Mesenchymal stem cell (in vitro differentiated cells and primary cell): ENCODE data around the gene AFF1.

Source experiments
- DNase-seq: peaks from one replicate; pipeline ENCODE4 v3.0.0-alpha.2; 2013
- H2AFZ ChIP-seq: one replicate; pipeline ENCODE4 v1.6.1; 2013; ENCODE audit warnings: low read depth, mild to moderate bottlenecking, control low read depth, inconsistent platforms, low read length, moderate library complexity
- H2AK5ac ChIP-seq: 2 replicates; pipeline ENCODE4 v1.6.1; 2013; ENCODE audit warnings: low read length, moderate library complexity, mild to moderate bottlenecking, inconsistent platforms; ENCODE audit not compliant: severe bottlenecking
- H2BK120ac ChIP-seq: one replicate; pipeline ENCODE4 v1.6.1; 2013; ENCODE audit warnings: low read depth, mild to moderate bottlenecking, inconsistent platforms, low read length, moderate library complexity
- H2BK12ac ChIP-seq, 2 experiments: one replicate each; pipeline ENCODE4 v1.6.1; 2013; ENCODE audit warnings: inconsistent platforms in 2 of 2, low read length in 2 of 2, mild to moderate bottlenecking in 2 of 2, moderate library complexity in 2 of 2, control low read depth in 1 of 2
- H2BK15ac ChIP-seq: one replicate; pipeline ENCODE4 v1.6.1; 2013; ENCODE audit warnings: mild to moderate bottlenecking, low read depth, inconsistent platforms; ENCODE audit not compliant: poor library complexity, severe bottlenecking
- H2BK5ac ChIP-seq: 2 replicates; pipeline ENCODE4 v1.6.1; 2013; ENCODE audit warnings: low read depth, mild to moderate bottlenecking, low read length, control low read depth, inconsistent platforms; ENCODE audit not compliant: poor library complexity, severe bottlenecking
- H3K14ac ChIP-seq, 2 experiments: one replicate each; pipeline ENCODE4 v1.6.1; 2013; ENCODE audit warnings: inconsistent platforms in 2 of 2, low read length in 2 of 2, control low read depth in 1 of 2, mild to moderate bottlenecking in 1 of 2, moderate library complexity in 1 of 2
- H3K18ac ChIP-seq, 2 experiments: one replicate each; pipeline ENCODE4 v1.6.1; 2013; ENCODE audit warnings: inconsistent platforms in 2 of 2, low read length in 2 of 2, control low read depth in 1 of 2, low read depth in 1 of 2, mild to moderate bottlenecking in 1 of 2
- H3K23ac ChIP-seq, 2 experiments: one replicate each; pipeline ENCODE4 v1.6.1; 2013; ENCODE audit warnings: inconsistent platforms in 2 of 2, low read length in 2 of 2, mild to moderate bottlenecking in 2 of 2, moderate library complexity in 2 of 2, control low read depth in 1 of 2
- H3K27ac ChIP-seq: 2 replicates; pipeline ENCODE4 v1.5.1; 2013; ENCODE audit warnings: mild to moderate bottlenecking, moderate library complexity, low read length, control low read depth, inconsistent platforms; ENCODE audit not compliant: poor library complexity, severe bottlenecking
- H3K27me3 ChIP-seq, 2 experiments: 2 replicates each; pipeline versions ENCODE4 v1.6.1 to v1.7.0; 2013; ENCODE audit warnings: low read length in 2 of 2, mild to moderate bottlenecking in 2 of 2, moderate library complexity in 2 of 2, control low read depth in 1 of 2, inconsistent platforms in 1 of 2; ENCODE audit not compliant: control insufficient read depth in 1 of 2, insufficient read depth in 1 of 2
- H3K36me3 ChIP-seq, 2 experiments: 2 replicates each; pipeline versions ENCODE4 v1.6.1 to v1.7.0; 2013; ENCODE audit warnings: low read length in 2 of 2, control low read depth in 1 of 2, inconsistent platforms in 1 of 2, low read depth in 1 of 2, mild to moderate bottlenecking in 1 of 2; ENCODE audit not compliant: insufficient read depth in 2 of 2, control insufficient read depth in 1 of 2
- H3K4ac ChIP-seq, 2 experiments: one replicate each; pipeline ENCODE4 v1.6.1; 2013; ENCODE audit warnings: inconsistent platforms in 2 of 2, low read length in 2 of 2, mild to moderate bottlenecking in 2 of 2, moderate library complexity in 2 of 2, control low read depth in 1 of 2, low read depth in 1 of 2
- H3K4me1 ChIP-seq: 2 replicates; pipeline ENCODE4 v1.6.1; 2013; ENCODE audit warnings: low read depth, low read length, control low read depth; ENCODE audit not compliant: control insufficient read depth, insufficient read depth
- H3K4me2 ChIP-seq: 2 replicates; pipeline ENCODE4 v1.6.1; 2013; ENCODE audit warnings: low read length, mild to moderate bottlenecking, inconsistent platforms; ENCODE audit not compliant: poor library complexity, severe bottlenecking
- H3K4me3 ChIP-seq, 2 experiments: 2 replicates each; pipeline versions ENCODE4 v1.5.1 to v1.7.0; 2013; ENCODE audit warnings: low read length in 2 of 2, mild to moderate bottlenecking in 2 of 2, control low read depth in 1 of 2, low read depth in 1 of 2; ENCODE audit not compliant: insufficient read depth in 1 of 2
- H3K79me1 ChIP-seq: replicated peaks from 2 replicates; pipeline ENCODE4 v1.6.1; 2013; ENCODE audit warnings: mild to moderate bottlenecking, control low read depth, low read length, inconsistent platforms; ENCODE audit not compliant: poor library complexity, severe bottlenecking
- H3K9ac ChIP-seq: 2 replicates; pipeline ENCODE4 v1.7.0; 2013; ENCODE audit warnings: mild to moderate bottlenecking, low read length, moderate library complexity
- H3K9me3 ChIP-seq: 2 replicates; pipeline ENCODE4 v1.7.0; 2013; ENCODE audit warnings: mild to moderate bottlenecking, low read length; ENCODE audit not compliant: control insufficient read depth
- H4K8ac ChIP-seq: one replicate; pipeline ENCODE4 v1.6.1; 2013; ENCODE audit warnings: inconsistent platforms, mild to moderate bottlenecking, low read length, moderate library complexity
- H4K91ac ChIP-seq: one replicate; pipeline ENCODE4 v1.6.1; 2013; ENCODE audit warnings: mild to moderate bottlenecking, low read length, inconsistent platforms
- WGBS: methylation state at CpG from one replicate; pipeline ENCODE4 v1.1.7; 2013; ENCODE audit warnings: mixed read lengths; 5-methylcytosine and 5-hydroxymethylcytosine counted together

AFF1 gene

GRCh38 chr4:87120411-87121162, 185.8 kb downstream of the AFF1 start:
- Histone ChIP-seq H3K4me1 (peaks cover 33% of the 10 kb centered on the region), H3K27ac (peak overlapping the region; percentile 97), H4K8ac (no peak overlapping the region), H3K9ac (peak overlapping the region; percentile 1), H3K27me3 (no peaks in the 10 kb centered on the region), H2BK15ac (no peak overlapping the region), H2BK5ac (peak overlapping the region; percentile 31), H3K4ac (peak overlapping the region in 1 of 2 experiments; percentile 9), H3K79me1 (peaks cover 6% of the 10 kb centered on the region), H2BK12ac (peak overlapping the region in 1 of 2 experiments; percentile 38), H3K36me3 (peaks cover 5 to 42% of the 10 kb centered on the region in 2 experiments), H3K23ac (no peak overlapping the region), H3K14ac (no peak overlapping the region), H4K91ac (no peak overlapping the region), H2AFZ (no peak overlapping the region), H3K18ac (peak overlapping the region in 1 of 2 experiments; percentile 28), H2BK120ac (no peak overlapping the region), H3K4me3 (peak overlapping the region in 1 of 2 experiments; percentile 2), H3K9me3 (no peaks in the 10 kb centered on the region), H3K4me2 (no peak overlapping the region), H2AK5ac (peak overlapping the region; percentile 42)
- 84% methylated on average over 18 of the region's 18 CpGs for WGBS
- peak; percentile 28 for DNase-seq

GRCh38 chr4:87121341-87122065, 186.7 kb downstream of the AFF1 start:
- H2BK5ac ChIP-seq: no peak overlapping the region
- no peak overlapping the region for H3K4me2 ChIP-seq
- H3K36me3 ChIP-seq: peaks cover 10 to 42% of the 10 kb centered on the region in 2 experiments
- H3K79me1 ChIP-seq: peaks cover 9% of the 10 kb centered on the region
- H3K23ac ChIP-seq: no peak overlapping the region
- no peak overlapping the region for H2BK120ac ChIP-seq
- H3K4me3 ChIP-seq: no peak overlapping the region
- H2BK12ac ChIP-seq: no peak overlapping the region
- peak overlapping the region; percentile 33 for H2AK5ac ChIP-seq
- no peak overlapping the region for H3K4ac ChIP-seq
- no peak overlapping the region for H3K9ac ChIP-seq
- H3K18ac ChIP-seq: no peak overlapping the region
- H3K27me3 ChIP-seq: no peaks in the 10 kb centered on the region
- no peak overlapping the region for H3K14ac ChIP-seq
- no peak overlapping the region for H4K91ac ChIP-seq
- H2AFZ ChIP-seq: no peak overlapping the region
- H3K4me1 ChIP-seq: peaks cover 33% of the 10 kb centered on the region
- no peak overlapping the region for H4K8ac ChIP-seq
- no peak for DNase-seq
- H2BK15ac ChIP-seq: no peak overlapping the region
- no peaks in the 10 kb centered on the region for H3K9me3 ChIP-seq
- WGBS: 95% methylated on average over 3 of the region's 4 CpGs
- peak overlapping the region; percentile 97 for H3K27ac ChIP-seq

- no peak overlapping the region for H3K23ac ChIP-seq
- no peak overlapping the region for H3K4me3 ChIP-seq
- no peak overlapping the region for H3K9ac ChIP-seq
- H2BK15ac ChIP-seq: no peak overlapping the region
- no peak overlapping the region for H2BK12ac ChIP-seq
- peak; percentile 18 for DNase-seq
- peak overlapping the region; percentile 57 for H2AK5ac ChIP-seq
- H3K79me1 ChIP-seq: peaks cover 9% of the 10 kb centered on the region
- H3K4me2 ChIP-seq: no peak overlapping the region
- H3K27me3 ChIP-seq: no peaks in the 10 kb centered on the region
- no peak overlapping the region for H4K8ac ChIP-seq
- H3K4me1 ChIP-seq: peaks cover 26% of the 10 kb centered on the region
- no peak overlapping the region for H2BK5ac ChIP-seq
- no peak overlapping the region for H3K14ac ChIP-seq
- no peak overlapping the region for H4K91ac ChIP-seq
- peaks cover 10 to 41% of the 10 kb centered on the region in 2 experiments for H3K36me3 ChIP-seq
- H3K9me3 ChIP-seq: no peaks in the 10 kb centered on the region
- 100% methylated on average over 3 of the region's 4 CpGs for WGBS
- H3K4ac ChIP-seq: no peak overlapping the region
- H2AFZ ChIP-seq: no peak overlapping the region
- H2BK120ac ChIP-seq: no peak overlapping the region
- no peak overlapping the region for H3K18ac ChIP-seq
- H3K27ac ChIP-seq: no peak overlapping the region
These were observed 187.4 kb downstream of the AFF1 start for GRCh38 chr4:87122252-87122651.

- Histone ChIP-seq H3K4me3 (no peak overlapping the region), H3K4ac (no peak overlapping the region), H2AFZ (no peak overlapping the region), H3K36me3 (peaks cover 17 to 63% of the 10 kb centered on the region in 2 experiments), H3K27me3 (no peaks in the 10 kb centered on the region), H3K9ac (no peak overlapping the region), H3K23ac (no peak overlapping the region), H3K18ac (no peak overlapping the region), H3K79me1 (peaks cover 7% of the 10 kb centered on the region), H3K4me1 (peaks cover 10% of the 10 kb centered on the region), H3K4me2 (no peak overlapping the region), H3K27ac (no peak overlapping the region), H3K9me3 (no peaks in the 10 kb centered on the region), H2BK15ac (no peak overlapping the region), H2BK12ac (no peak overlapping the region), H2BK120ac (no peak overlapping the region), H3K14ac (peak overlapping the region in 1 of 2 experiments; percentile 47), H2BK5ac (no peak overlapping the region), H4K91ac (no peak overlapping the region), H2AK5ac (no peak overlapping the region), H4K8ac (no peak overlapping the region)
- DNase-seq: no peak
- 99% methylated on average over 9 of the region's 9 CpGs for WGBS
These were observed 191.2 kb downstream of the AFF1 start for GRCh38 chr4:87126056-87126455.
